ENCODE measurements around the gene MBLAC1. TPM values are rescaled to one million over a fixed set of nuclear protein-coding genes. Genes with fewer than 3 reads are reported as not detected.

Gene MBLAC1
- total and polyA plus RNA-seq, 9 of the 15 experiments (the other 6 are each of a cell fraction or from before 2014, with no cell fraction given) = 0.03 to 3.1 (median 0.52) TPM

- TF ChIP-seq MGA (IDR thresholded peaks at IDR 0.05) (no peak; the same call in 1 of the 2 replicates), PURB (CRISPR knock-in tag; IDR thresholded peaks at IDR 0.05; ENCODE audit: low read depth) (no peak), STAT5B (CRISPR knock-in tag; IDR thresholded peaks at IDR 0.05) (no peak), ZNF407 (IDR thresholded peaks at IDR 0.05; ENCODE audit: low read depth) (no peak), E2F3 (CRISPR knock-in tag; IDR thresholded peaks at IDR 0.05) (no peak), MCM5 (IDR thresholded peaks at IDR 0.05; ENCODE audit: low read depth) (no peak), ZNF583 (CRISPR knock-in tag; IDR thresholded peaks at IDR 0.05) (no peak), KHSRP (IDR thresholded peaks at IDR 0.05) (no peak)
Observed at GRCh38 chr7:100157334-100158228, 30.8 kb downstream of the MBLAC1 start (continued).
